ENCODE measurements around the gene ITGB1BP1. TPM values are rescaled to one million over a fixed set of nuclear protein-coding genes. Genes with fewer than 3 reads are reported as not detected.

Gene ITGB1BP1
- total RNA-seq, 5 donors from 2014 or later (not counting 1 experiment from before 2014, with no cell fraction given): 46.5 to 76.7 (median 69.0) TPM

DNA sequence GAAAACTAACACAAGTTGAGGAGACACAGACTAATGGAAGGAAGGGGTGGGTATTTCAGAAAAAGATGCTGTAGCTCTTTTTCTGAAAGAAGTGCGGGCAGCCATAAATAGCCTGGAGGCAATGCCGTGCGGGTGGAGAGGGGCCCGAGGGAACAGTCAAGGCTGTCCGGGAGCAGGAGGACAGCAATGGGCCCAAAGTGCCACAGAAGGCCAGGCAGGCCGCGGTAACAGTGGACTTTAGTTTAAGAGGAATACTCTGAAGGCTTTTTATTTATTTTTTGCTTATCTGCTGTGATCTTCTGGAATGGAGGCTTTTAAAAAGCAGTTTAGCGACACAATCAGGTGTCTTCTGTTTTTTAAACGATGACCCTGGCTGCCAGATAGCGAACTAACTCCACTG is 2.8 kb downstream of the ITGB1BP1 start:
- 97% methylated on average over 10 of the region's 10 CpGs for WGBS (ENCODE audit: insufficient coverage)
- Histone ChIP-seq H3K4me3 (ENCODE audit: control insufficient read depth in 1 of 2, extremely low read depth in 1 of 2, low read length in 1 of 2) (no peak overlapping the region), H3K27me3 (replicated peaks in 1 of 2; ENCODE audit: control insufficient read depth in 2 of 2, extremely low read depth in 1 of 2, insufficient read depth in 2 of 2, low read length in 1 of 2) (no peaks in the 10 kb centered on the region), H3K27ac (ENCODE audit: low read length) (no peak overlapping the region), H3K9me3 (no peaks in the 10 kb centered on the region), H3K4me1 (ENCODE audit: control insufficient read depth in 1 of 2, extremely low read depth in 1 of 2, insufficient read depth in 2 of 2, low read length in 2 of 2) (peaks cover 10 to 38% of the 10 kb centered on the region in 2 experiments), H3K36me3 (ENCODE audit: control insufficient read depth in 2 of 2, extremely low read depth in 1 of 2, insufficient read depth in 1 of 2, low read length in 1 of 2) (peaks cover 5 to 9% of the 10 kb centered on the region in 2 donors)
- H3K4me1 Mint-ChIP-seq: peaks cover 38 to 51% (median 49%) of the 10 kb centered on the region in 3 donors
- no peak for DNase-seq
- POLR2A ChIA-PET: no interaction called here
- CTCF ChIA-PET: no interaction called here
- H3K9me3 Mint-ChIP-seq: no peaks in the 10 kb centered on the region
- peak overlapping the region in 1 of 3 donors; percentile 31 for H3K4me3 Mint-ChIP-seq
- no peak overlapping the region for H3K27ac Mint-ChIP-seq
- ATAC-seq (replicated peaks in 1 of 4): no peak
- H3K27me3 Mint-ChIP-seq: no peaks in the 10 kb centered on the region
- H3K36me3 Mint-ChIP-seq: peaks cover 18% of the 10 kb centered on the region

DNA sequence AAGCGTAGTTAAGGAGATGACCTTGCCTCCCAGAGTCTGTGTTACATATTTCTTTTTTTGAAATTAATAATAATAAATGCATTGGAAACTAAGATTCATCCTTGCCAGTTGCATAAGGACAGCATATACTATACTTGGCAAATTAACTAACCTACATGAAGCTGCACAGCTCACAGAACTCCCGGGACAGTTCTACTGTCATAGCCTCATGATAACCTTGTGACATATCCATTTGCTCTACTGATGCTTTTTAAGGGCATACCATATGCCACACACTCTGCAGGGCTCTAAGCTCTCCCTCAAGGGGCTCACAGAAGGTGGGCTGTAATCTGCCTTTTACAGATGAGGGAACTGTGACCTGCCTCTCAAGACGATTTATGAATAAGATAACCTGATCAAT is 3.8 kb downstream of the ITGB1BP1 start:
- Mint-ChIP-seq H3K9me3 (no peaks in the 10 kb centered on the region), H3K27ac (no peak overlapping the region), H3K27me3 (no peaks in the 10 kb centered on the region), H3K4me1 (peaks cover 39 to 53% (median 49%) of the 10 kb centered on the region in 3 donors), H3K36me3 (peaks cover 18% of the 10 kb centered on the region), H3K4me3 (no peak overlapping the region)
- no peak overlapping the region for H3K27ac ChIP-seq (ENCODE audit: low read length)
- H3K27me3 ChIP-seq (replicated peaks in 1 of 2; ENCODE audit: control insufficient read depth in 2 of 2, extremely low read depth in 1 of 2, insufficient read depth in 2 of 2, low read length in 1 of 2): no peaks in the 10 kb centered on the region
- no peak overlapping the region for H3K4me3 ChIP-seq (ENCODE audit: control insufficient read depth in 1 of 2, extremely low read depth in 1 of 2, low read length in 1 of 2)
- 100% methylated on average over 1 of the region's 3 CpGs for WGBS (ENCODE audit: insufficient coverage)
- peaks cover 8 to 34% of the 10 kb centered on the region in 2 experiments for H3K4me1 ChIP-seq (ENCODE audit: control insufficient read depth in 1 of 2, extremely low read depth in 1 of 2, insufficient read depth in 2 of 2, low read length in 2 of 2)
- H3K36me3 ChIP-seq (ENCODE audit: control insufficient read depth in 2 of 2, extremely low read depth in 1 of 2, insufficient read depth in 1 of 2, low read length in 1 of 2): peaks cover 5 to 9% of the 10 kb centered on the region in 2 donors
- POLR2A ChIA-PET: interaction anchor here in 1 of 2 donors (0.6 kb wide), 1 partner anchor 31 kb away, joined by 4 read pairs; no protein-coding TSS in a partner anchor
- DNase-seq (no peak), ATAC-seq (replicated peaks in 1 of 4) (no peak)
- CTCF ChIA-PET: no interaction called here
- H3K9me3 ChIP-seq: no peaks in the 10 kb centered on the region

DNA sequence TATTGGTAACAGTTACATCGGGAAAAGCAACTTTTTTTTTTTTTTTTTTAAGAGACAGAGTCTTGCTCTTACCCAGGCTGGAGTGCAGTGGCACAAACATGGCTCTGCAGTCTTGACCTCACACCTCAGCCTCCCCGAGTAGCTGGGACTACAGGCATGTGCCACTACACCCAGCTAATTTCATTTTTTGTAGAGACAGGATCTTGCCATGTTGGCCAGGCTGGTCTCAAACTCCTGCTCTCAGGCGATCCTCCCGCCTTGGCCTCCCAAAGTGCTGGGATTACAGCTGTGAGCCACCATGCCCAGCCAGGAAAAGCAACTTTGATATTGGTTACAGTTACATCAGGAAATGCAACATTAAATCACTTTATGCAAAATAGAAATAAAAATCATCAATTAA is 4.6 kb downstream of the ITGB1BP1 start:
- POLR2A ChIA-PET: no interaction called here
- Histone ChIP-seq H3K4me3 (ENCODE audit: control insufficient read depth in 1 of 2, extremely low read depth in 1 of 2, low read length in 1 of 2) (no peak overlapping the region), H3K27me3 (replicated peaks in 1 of 2; ENCODE audit: control insufficient read depth in 2 of 2, extremely low read depth in 1 of 2, insufficient read depth in 2 of 2, low read length in 1 of 2) (no peaks in the 10 kb centered on the region), H3K27ac (ENCODE audit: low read length) (no peak overlapping the region), H3K36me3 (ENCODE audit: control insufficient read depth in 2 of 2, extremely low read depth in 1 of 2, insufficient read depth in 1 of 2, low read length in 1 of 2) (peaks cover 5 to 9% of the 10 kb centered on the region in 2 donors), H3K9me3 (no peaks in the 10 kb centered on the region), H3K4me1 (ENCODE audit: control insufficient read depth in 1 of 2, extremely low read depth in 1 of 2, insufficient read depth in 2 of 2, low read length in 2 of 2) (peaks cover 2 to 26% of the 10 kb centered on the region in 2 experiments)
- Mint-ChIP-seq H3K4me3 (no peak overlapping the region), H3K4me1 (peaks cover 47 to 59% (median 55%) of the 10 kb centered on the region in 3 donors), H3K27ac (no peak overlapping the region), H3K27me3 (no peaks in the 10 kb centered on the region), H3K9me3 (no peaks in the 10 kb centered on the region), H3K36me3 (peaks cover 24% of the 10 kb centered on the region)
- ATAC-seq (replicated peaks in 1 of 4) (no peak), DNase-seq (no peak)
- WGBS (ENCODE audit: insufficient coverage): 94% methylated on average over 2 of the region's 4 CpGs
- CTCF ChIA-PET: no interaction called here

DNA sequence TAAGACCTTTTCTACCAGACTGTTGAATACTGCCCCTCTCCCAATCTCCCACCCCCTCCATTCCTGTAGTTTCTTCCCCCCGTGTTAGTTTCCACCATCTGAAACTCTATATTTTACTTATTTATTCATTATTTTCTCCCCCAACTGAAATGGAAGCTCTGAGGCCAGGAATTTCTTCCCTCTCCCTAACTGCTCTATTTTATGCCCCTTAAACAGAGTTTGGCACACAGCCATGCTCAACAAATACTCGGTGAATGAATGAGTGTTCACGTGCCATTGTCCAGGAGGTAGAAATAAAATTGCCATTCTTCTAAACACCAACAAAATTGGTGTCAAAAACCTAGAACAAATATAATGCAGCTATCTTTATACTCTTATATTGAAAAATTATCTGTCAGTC is 5.6 kb downstream of the ITGB1BP1 start:
- H3K27ac Mint-ChIP-seq: no peak overlapping the region

DNA sequence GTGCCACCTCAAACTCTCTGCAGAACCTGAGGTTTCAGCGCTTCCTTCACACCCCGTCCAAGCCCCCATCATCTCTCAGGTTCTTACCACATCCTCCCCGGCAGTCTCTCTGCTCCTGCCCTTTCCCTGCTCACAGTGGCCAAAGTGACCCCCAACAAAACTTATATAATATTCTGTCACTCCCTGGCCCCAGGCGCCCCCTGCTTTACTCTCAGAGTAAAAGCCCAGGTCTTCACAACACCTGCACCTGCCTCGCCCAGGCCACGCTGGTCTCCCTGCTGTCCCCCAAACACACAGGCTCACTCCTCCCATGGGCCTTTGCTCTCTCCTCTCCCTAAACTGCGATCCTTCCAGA is 6.4 kb downstream of the ITGB1BP1 start:
- ATAC-seq (replicated peaks in 1 of 4) (no peak), DNase-seq (no peak)
- Histone ChIP-seq H3K4me3 (ENCODE audit: control insufficient read depth in 1 of 2, extremely low read depth in 1 of 2, low read length in 1 of 2) (no peak overlapping the region), H3K9me3 (no peaks in the 10 kb centered on the region), H3K27me3 (replicated peaks in 1 of 2; ENCODE audit: control insufficient read depth in 2 of 2, extremely low read depth in 1 of 2, insufficient read depth in 2 of 2, low read length in 1 of 2) (no peaks in the 10 kb centered on the region), H3K36me3 (ENCODE audit: control insufficient read depth in 2 of 2, extremely low read depth in 1 of 2, insufficient read depth in 1 of 2, low read length in 1 of 2) (peaks cover 5 to 19% of the 10 kb centered on the region in 2 donors), H3K4me1 (ENCODE audit: control insufficient read depth in 1 of 2, extremely low read depth in 1 of 2, insufficient read depth in 2 of 2, low read length in 2 of 2) (peaks cover 0 to 17% of the 10 kb centered on the region in 2 experiments), H3K27ac (ENCODE audit: low read length) (no peak overlapping the region)
- H3K36me3 Mint-ChIP-seq: peaks cover 33% of the 10 kb centered on the region
- ChIA-PET CTCF (no interaction called here), POLR2A (no interaction called here)
- no peak overlapping the region for H3K4me3 Mint-ChIP-seq
- H3K4me1 Mint-ChIP-seq: peaks cover 40 to 52% (median 47%) of the 10 kb centered on the region in 3 donors
- H3K9me3 Mint-ChIP-seq: no peaks in the 10 kb centered on the region
- WGBS (ENCODE audit: insufficient coverage): 71% methylated on average over 7 of the region's 7 CpGs
- H3K27me3 Mint-ChIP-seq: no peaks in the 10 kb centered on the region
- peak overlapping the region; percentile 53 to 64 for H3K27ac Mint-ChIP-seq

More for the DNA sequence above, 5.6 kb downstream of the ITGB1BP1 start:
- Mint-ChIP-seq H3K27me3 (no peaks in the 10 kb centered on the region), H3K9me3 (no peaks in the 10 kb centered on the region), H3K4me1 (peaks cover 47 to 60% (median 55%) of the 10 kb centered on the region in 3 donors), H3K4me3 (no peak overlapping the region), H3K36me3 (peaks cover 28% of the 10 kb centered on the region)
- no peak overlapping the region for H3K27ac ChIP-seq (ENCODE audit: low read length)
- ATAC-seq (replicated peaks in 1 of 4) (no peak), DNase-seq (no peak)
- no peaks in the 10 kb centered on the region for H3K27me3 ChIP-seq (replicated peaks in 1 of 2; ENCODE audit: control insufficient read depth in 2 of 2, extremely low read depth in 1 of 2, insufficient read depth in 2 of 2, low read length in 1 of 2)
- no peak overlapping the region for H3K4me3 ChIP-seq (ENCODE audit: control insufficient read depth in 1 of 2, extremely low read depth in 1 of 2, low read length in 1 of 2)
- H3K9me3 ChIP-seq: no peaks in the 10 kb centered on the region
- peaks cover 5 to 14% of the 10 kb centered on the region in 2 donors for H3K36me3 ChIP-seq (ENCODE audit: control insufficient read depth in 2 of 2, extremely low read depth in 1 of 2, insufficient read depth in 1 of 2, low read length in 1 of 2)
- ChIA-PET POLR2A (interaction anchor here in 1 of 2 donors (0.8 kb wide), 1 partner anchor 34 kb away, joined by 3 read pairs; no protein-coding TSS in a partner anchor), CTCF (interaction anchor here (0.6 to 0.7 kb wide), 2 partner anchors 20 to 688 kb away, joined by 3 read pairs; no protein-coding TSS in a partner anchor)
- H3K4me1 ChIP-seq (ENCODE audit: control insufficient read depth in 1 of 2, extremely low read depth in 1 of 2, insufficient read depth in 2 of 2, low read length in 2 of 2): peaks cover 2 to 25% of the 10 kb centered on the region in 2 experiments
- 100% methylated on average over 2 of the region's 3 CpGs for WGBS (ENCODE audit: insufficient coverage)

DNA sequence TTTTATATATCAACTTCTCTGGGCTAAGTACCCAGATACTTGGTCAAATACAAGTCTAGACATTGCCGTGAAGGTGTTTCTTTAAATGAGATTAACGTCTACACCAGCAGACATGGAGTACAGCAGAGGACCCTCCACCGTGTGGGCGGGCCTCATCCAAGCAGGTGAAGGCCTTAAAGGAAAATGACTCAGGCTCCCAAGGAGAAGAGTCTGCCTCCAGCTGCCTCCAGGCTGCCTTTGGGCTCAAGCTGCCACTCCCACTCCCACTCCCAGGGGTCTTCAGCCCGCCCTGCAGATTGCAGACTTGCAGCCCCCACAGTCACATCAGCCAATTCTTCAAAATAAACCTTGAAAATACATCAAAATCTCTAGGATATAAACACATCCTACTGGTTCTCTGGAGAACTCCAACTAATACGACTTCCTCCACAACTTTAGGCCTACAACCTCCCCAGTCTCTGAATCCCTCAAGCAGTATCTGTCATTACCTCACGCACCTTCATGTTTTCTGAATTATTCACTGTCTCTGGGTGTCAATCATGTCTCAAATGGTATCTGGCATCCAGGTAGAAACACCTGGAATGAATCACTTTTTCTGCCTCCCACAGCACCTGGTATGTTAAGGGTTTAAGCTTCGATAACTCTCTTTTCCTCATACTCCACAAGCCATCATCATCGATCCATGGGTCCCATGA is 6.9 kb downstream of the ITGB1BP1 start:
- Mint-ChIP-seq H3K4me1 (peaks cover 36 to 48% (median 42%) of the 10 kb centered on the region in 3 donors), H3K4me3 (no peak overlapping the region), H3K36me3 (peaks cover 35% of the 10 kb centered on the region), H3K27ac (peak overlapping the region; percentile 53 to 64), H3K9me3 (no peaks in the 10 kb centered on the region), H3K27me3 (no peaks in the 10 kb centered on the region)
- DNase-seq (no peak), ATAC-seq (replicated peaks in 1 of 4) (no peak)
- Histone ChIP-seq H3K4me3 (ENCODE audit: control insufficient read depth in 1 of 2, extremely low read depth in 1 of 2, low read length in 1 of 2) (no peak overlapping the region), H3K36me3 (ENCODE audit: control insufficient read depth in 2 of 2, extremely low read depth in 1 of 2, insufficient read depth in 1 of 2, low read length in 1 of 2) (peaks cover 5 to 21% of the 10 kb centered on the region in 2 donors), H3K27ac (ENCODE audit: low read length) (no peak overlapping the region), H3K9me3 (no peaks in the 10 kb centered on the region), H3K27me3 (replicated peaks in 1 of 2; ENCODE audit: control insufficient read depth in 2 of 2, extremely low read depth in 1 of 2, insufficient read depth in 2 of 2, low read length in 1 of 2) (no peaks in the 10 kb centered on the region), H3K4me1 (ENCODE audit: control insufficient read depth in 1 of 2, extremely low read depth in 1 of 2, insufficient read depth in 2 of 2, low read length in 2 of 2) (peaks cover 0 to 13% of the 10 kb centered on the region in 2 experiments)
- CTCF ChIA-PET: no interaction called here
- WGBS (ENCODE audit: insufficient coverage): 98% methylated on average over 9 of the region's 9 CpGs
- POLR2A ChIA-PET: no interaction called here

All from T-cell (primary cell).